Smooth muscle cell (in vitro differentiated cells): ENCODE measurements around the gene HEXB. TPM values are rescaled to one million over a fixed set of nuclear protein-coding genes. Genes with fewer than 3 reads are reported as not detected.

Experiments
- DNase-seq: peaks from one replicate; lab custom pipeline; 2025; ENCODE audit not compliant: unreplicated experiment; lab: John Stamatoyannopoulos, UW
- H2AFZ ChIP-seq: fragments of 200-600 bp; sonication (generic); 2 replicates; pipeline ENCODE4 v1.6.0; 2016; ENCODE audit warnings: antibody characterized with exemption, low read depth, mild to moderate bottlenecking
- H3F3A ChIP-seq: fragments of 200-600 bp; sonication (generic); 2 replicates; pipeline ENCODE4 v1.6.0; 2017; ENCODE audit warnings: antibody characterized with exemption, low read depth
- H3K27ac ChIP-seq: fragments of 200-600 bp; sonication (generic); 2 replicates; pipeline ENCODE4 v1.5.1; 2016; ENCODE audit warnings: low read depth, mild to moderate bottlenecking
- H3K27me3 ChIP-seq: fragments of 200-600 bp; sonication (generic); 2 replicates; pipeline ENCODE4 v1.6.1; 2016; ENCODE audit warnings: low read depth, mild to moderate bottlenecking
- H3K36me3 ChIP-seq: fragments of 200-600 bp; sonication (generic); 2 replicates; pipeline ENCODE4 v1.5.1; 2016; ENCODE audit warnings: low read depth
- H3K4me1 ChIP-seq: fragments of 200-600 bp; sonication (generic); 2 replicates; pipeline ENCODE4 v1.5.1; 2016; ENCODE audit warnings: low read depth
- H3K4me2 ChIP-seq: fragments of 200-600 bp; sonication (generic); 2 replicates; pipeline ENCODE4 v1.6.0; 2016; ENCODE audit warnings: mild to moderate bottlenecking
- H3K4me3 ChIP-seq: fragments of 200-600 bp; sonication (generic); 2 replicates; pipeline ENCODE4 v1.5.1; 2016; ENCODE audit warnings: mild to moderate bottlenecking
- H3K79me2 ChIP-seq: fragments of 200-600 bp; sonication (generic); 2 replicates; pipeline ENCODE4 v1.6.0; 2016; ENCODE audit warnings: low read depth, mild to moderate bottlenecking
- H3K9ac ChIP-seq: fragments of 200-600 bp; sonication (generic); 2 replicates; pipeline ENCODE4 v1.6.0; 2016; ENCODE audit warnings: low read depth
- H3K9me3 ChIP-seq: fragments of 200-600 bp; sonication (generic); replicated peaks from 2 replicates; pipeline ENCODE4 v1.5.1; 2016; ENCODE audit warnings: low read depth
- H4K20me1 ChIP-seq: fragments of 200-600 bp; sonication (generic); 2 replicates; pipeline ENCODE4 v1.6.0; 2016; ENCODE audit warnings: low read depth
- WGBS: methylation state at CpG from one replicate; pipeline ENCODE4 v1.1.7; 2016; ENCODE audit warnings: low lambda C conversion rate; 5-methylcytosine and 5-hydroxymethylcytosine counted together
- polyA plus RNA-seq: library from polyadenylated mRNA; unstranded; fragments of >200 nt; fragmentation: Nextera tagmentation; extraction: Ambion mirVana; gene quantifications from 2 replicates; pipeline ENCODE4 v1.2.1, GENCODE V29; 2016
- total RNA-seq: library from RNA; depleted of rRNA; stranded (reverse); fragments of >200 nt; gene quantifications from 2 replicates; pipeline ENCODE4 v1.2.3, GENCODE V29; 2014
- TF ChIP-seq, protein P1 (sequence below): fragments of 200-600 bp; sonication (generic); IDR thresholded peaks from 2 replicates; pipeline ENCODE4 v1.5.1; 2017; ENCODE audit warnings: borderline replicate concordance, mild to moderate bottlenecking, antibody characterized with exemption; ENCODE audit not compliant: insufficient read depth, poor library complexity, severe bottlenecking

HEXB gene
- total and polyA plus RNA-seq, 2 experiments from 2014 or later = 108 to 111 TPM

DNA sequence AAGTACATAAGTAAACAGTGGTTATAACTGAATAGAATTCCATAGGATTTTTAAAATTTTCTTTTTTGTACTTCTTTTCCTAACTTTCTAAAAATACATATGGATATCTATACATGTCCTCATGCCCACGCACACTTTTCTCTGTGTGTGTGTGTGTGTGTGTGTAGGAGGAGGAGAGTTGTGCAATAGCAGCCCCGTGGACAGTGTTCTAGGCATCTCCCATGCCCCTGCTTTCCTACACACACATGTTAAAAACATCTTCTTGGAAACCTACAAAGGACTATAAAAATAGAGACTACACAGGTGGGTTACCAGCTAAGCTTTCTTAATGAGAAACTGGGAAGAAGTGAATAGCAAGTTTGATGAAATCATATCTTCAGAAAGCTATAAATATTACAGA lies 19.8 kb upstream of the HEXB start:
- H3F3A ChIP-seq = peaks cover 3% of the 10 kb centered on the region
- H3K9ac ChIP-seq = no peak overlapping the region
- 7% methylated on average over 2 of the region's 2 CpGs for WGBS
- no peaks in the 10 kb centered on the region for H3K27me3 ChIP-seq
- H3K4me3 ChIP-seq = no peak overlapping the region
- H2AFZ ChIP-seq = no peak overlapping the region
- TF ChIP-seq, protein P1, sequence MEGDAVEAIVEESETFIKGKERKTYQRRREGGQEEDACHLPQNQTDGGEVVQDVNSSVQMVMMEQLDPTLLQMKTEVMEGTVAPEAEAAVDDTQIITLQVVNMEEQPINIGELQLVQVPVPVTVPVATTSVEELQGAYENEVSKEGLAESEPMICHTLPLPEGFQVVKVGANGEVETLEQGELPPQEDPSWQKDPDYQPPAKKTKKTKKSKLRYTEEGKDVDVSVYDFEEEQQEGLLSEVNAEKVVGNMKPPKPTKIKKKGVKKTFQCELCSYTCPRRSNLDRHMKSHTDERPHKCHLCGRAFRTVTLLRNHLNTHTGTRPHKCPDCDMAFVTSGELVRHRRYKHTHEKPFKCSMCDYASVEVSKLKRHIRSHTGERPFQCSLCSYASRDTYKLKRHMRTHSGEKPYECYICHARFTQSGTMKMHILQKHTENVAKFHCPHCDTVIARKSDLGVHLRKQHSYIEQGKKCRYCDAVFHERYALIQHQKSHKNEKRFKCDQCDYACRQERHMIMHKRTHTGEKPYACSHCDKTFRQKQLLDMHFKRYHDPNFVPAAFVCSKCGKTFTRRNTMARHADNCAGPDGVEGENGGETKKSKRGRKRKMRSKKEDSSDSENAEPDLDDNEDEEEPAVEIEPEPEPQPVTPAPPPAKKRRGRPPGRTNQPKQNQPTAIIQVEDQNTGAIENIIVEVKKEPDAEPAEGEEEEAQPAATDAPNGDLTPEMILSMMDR = no peak
- H4K20me1 ChIP-seq = no peaks in the 10 kb centered on the region
- H3K4me1 ChIP-seq = no peaks in the 10 kb centered on the region
- H3K27ac ChIP-seq = no peak overlapping the region
- DNase-seq = no peak
- H3K79me2 ChIP-seq = no peaks in the 10 kb centered on the region
- no peaks in the 10 kb centered on the region for H3K36me3 ChIP-seq
- H3K9me3 ChIP-seq = no peaks in the 10 kb centered on the region
- peak overlapping the region; percentile 6 for H3K4me2 ChIP-seq

DNA sequence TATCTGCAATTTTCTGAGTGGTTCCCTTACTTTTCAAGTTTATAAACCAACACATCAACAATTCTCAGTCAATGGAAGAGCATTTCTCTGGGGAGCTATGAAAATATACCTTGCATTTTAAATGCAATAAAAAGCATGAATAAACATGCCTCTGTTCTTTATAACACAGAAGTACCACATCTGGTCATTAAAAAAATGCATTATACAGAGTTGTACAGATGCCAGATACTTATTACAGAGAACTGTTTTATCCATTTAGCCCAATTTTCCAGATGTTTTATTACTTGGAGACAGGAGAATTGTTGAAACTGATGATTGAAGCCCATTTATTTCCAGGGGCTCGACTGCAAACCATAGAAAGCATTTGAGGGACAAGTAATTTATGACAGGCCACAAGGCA lies 19.2 kb upstream of the HEXB start:
- Histone ChIP-seq H3K27ac (no peak overlapping the region), H3K4me1 (no peaks in the 10 kb centered on the region), H2AFZ (no peak overlapping the region), H3K79me2 (no peaks in the 10 kb centered on the region), H3F3A (peaks cover 3% of the 10 kb centered on the region), H3K9ac (no peak overlapping the region), H3K9me3 (no peaks in the 10 kb centered on the region), H3K4me3 (no peak overlapping the region), H3K36me3 (no peaks in the 10 kb centered on the region), H3K27me3 (no peaks in the 10 kb centered on the region), H4K20me1 (no peaks in the 10 kb centered on the region), H3K4me2 (no peak overlapping the region)
- WGBS = 65% methylated on average over 1 of the region's 1 CpG
- TF ChIP-seq, protein P1 = no peak
- no peak for DNase-seq

DNA sequence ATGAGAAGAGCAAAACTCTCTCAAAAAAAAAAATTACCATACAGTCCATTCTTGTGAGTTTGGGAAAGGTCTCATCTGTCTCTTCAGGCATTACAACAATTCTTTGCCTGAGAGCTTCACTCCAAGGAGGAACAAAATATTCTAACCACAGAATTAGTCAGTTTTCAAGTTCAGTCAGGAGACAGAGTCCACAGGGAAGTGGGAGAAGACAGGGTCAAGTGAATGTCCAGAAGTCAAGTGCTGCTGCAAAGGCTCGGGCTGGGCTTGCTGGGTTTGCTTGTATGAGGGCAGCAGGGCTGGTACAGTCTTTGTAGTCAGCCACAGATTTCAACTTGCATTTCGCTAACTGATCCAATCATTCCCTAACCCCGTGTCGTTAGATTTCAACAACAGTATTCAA lies 17.6 kb upstream of the HEXB start:
- 94% methylated on average over 4 of the region's 4 CpGs for WGBS
- TF ChIP-seq, protein P1 = no peak
- Histone ChIP-seq H3K27ac (no peak overlapping the region), H4K20me1 (no peaks in the 10 kb centered on the region), H3K9ac (no peak overlapping the region), H3F3A (peaks cover 3% of the 10 kb centered on the region), H3K36me3 (no peaks in the 10 kb centered on the region), H3K27me3 (no peaks in the 10 kb centered on the region), H3K9me3 (no peaks in the 10 kb centered on the region), H3K4me2 (no peak overlapping the region), H3K4me1 (no peaks in the 10 kb centered on the region), H3K4me3 (no peak overlapping the region), H3K79me2 (no peaks in the 10 kb centered on the region), H2AFZ (no peak overlapping the region)
- DNase-seq = no peak

DNA sequence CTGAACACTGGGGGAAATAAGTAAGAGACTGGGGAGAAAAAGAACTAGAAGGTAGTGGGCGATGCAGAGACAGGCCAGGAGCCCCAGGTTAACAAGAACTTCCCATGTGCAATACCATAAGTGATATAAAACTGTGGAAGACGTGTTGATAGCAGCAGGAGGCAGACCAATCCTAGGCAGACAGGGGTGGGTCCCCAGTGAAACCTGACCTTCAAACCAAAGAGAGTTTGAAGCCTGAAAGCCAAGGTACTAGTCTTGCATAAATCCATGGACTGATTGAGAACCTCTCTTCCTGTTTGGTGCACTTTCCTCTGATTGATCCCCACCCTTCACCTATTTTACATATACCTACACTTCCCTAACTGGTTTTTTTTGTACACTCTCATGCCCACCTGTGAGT lies 15.2 kb upstream of the HEXB start:
- H4K20me1 ChIP-seq = no peaks in the 10 kb centered on the region
- no peaks in the 10 kb centered on the region for H3K9me3 ChIP-seq
- no peaks in the 10 kb centered on the region for H3K79me2 ChIP-seq
- no peaks in the 10 kb centered on the region for H3K36me3 ChIP-seq
- no peak overlapping the region for H2AFZ ChIP-seq
- 81% methylated on average over 2 of the region's 2 CpGs for WGBS
- no peak overlapping the region for H3K4me3 ChIP-seq
- H3K9ac ChIP-seq = no peak overlapping the region
- H3K4me2 ChIP-seq = no peak overlapping the region
- H3K27me3 ChIP-seq = no peaks in the 10 kb centered on the region
- peaks cover 3% of the 10 kb centered on the region for H3F3A ChIP-seq
- TF ChIP-seq, protein P1 = no peak
- no peak overlapping the region for H3K27ac ChIP-seq
- DNase-seq = no peak
- no peaks in the 10 kb centered on the region for H3K4me1 ChIP-seq
